Body of pancreas (tissue), 4 donors: ENCODE results near the gene CYP1B1.

ENCODE experiments used
- POLR2A ChIP-seq, 3 donors: fragments of 450-650 bp; IDR thresholded peaks; one replicate each; pipeline ENCODE4 v1.6.1; 2016; ENCODE audit warnings: antibody characterized with exemption in 3 of 3, mild to moderate bottlenecking in 2 of 3
- TF ChIP-seq, protein P1 (sequence below), 7 experiments: fragments of 450-650 bp in 4 of 7; fragments of 200-600 bp in 3 of 7; sonication (generic) in 3 of 7; IDR thresholded peaks; one replicate each; pipeline ENCODE4 v1.5.1; 2016 to 2019; ENCODE audit warnings: antibody characterized with exemption in 7 of 7

DNA sequence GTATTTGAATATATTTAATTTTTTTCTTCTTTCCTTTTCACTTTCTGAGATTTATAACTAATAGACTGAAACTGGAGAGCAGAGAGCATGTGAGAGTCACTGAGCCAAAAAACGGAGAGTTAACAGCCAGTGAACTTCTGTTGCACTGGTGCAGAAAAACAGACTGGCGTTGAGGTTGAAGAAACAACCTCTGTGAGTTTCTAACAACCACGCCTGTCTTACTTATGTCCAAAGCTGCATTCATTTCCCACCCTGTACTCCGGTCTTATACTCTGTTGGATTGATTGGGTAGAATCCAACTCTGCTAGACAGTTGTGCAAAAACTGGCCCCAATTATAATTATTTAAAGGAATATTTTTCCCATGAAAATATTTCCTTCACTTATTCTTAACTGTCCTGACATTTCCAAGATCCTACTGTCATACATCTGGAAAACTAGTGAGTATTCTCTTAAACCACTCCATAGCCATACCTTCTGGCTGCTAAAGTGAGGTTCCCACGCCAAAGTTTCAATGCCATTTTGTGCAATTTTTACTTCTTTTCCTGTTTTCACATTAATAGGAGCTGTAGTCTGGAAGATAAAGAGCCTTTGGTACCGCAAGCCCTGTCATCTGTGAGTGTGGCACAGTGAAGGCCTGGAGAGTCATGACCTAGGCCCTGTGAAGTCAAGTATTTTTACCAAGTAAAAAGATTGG, 9.4 kb downstream of the CYP1B1 start:
- TF ChIP-seq, protein P1, sequence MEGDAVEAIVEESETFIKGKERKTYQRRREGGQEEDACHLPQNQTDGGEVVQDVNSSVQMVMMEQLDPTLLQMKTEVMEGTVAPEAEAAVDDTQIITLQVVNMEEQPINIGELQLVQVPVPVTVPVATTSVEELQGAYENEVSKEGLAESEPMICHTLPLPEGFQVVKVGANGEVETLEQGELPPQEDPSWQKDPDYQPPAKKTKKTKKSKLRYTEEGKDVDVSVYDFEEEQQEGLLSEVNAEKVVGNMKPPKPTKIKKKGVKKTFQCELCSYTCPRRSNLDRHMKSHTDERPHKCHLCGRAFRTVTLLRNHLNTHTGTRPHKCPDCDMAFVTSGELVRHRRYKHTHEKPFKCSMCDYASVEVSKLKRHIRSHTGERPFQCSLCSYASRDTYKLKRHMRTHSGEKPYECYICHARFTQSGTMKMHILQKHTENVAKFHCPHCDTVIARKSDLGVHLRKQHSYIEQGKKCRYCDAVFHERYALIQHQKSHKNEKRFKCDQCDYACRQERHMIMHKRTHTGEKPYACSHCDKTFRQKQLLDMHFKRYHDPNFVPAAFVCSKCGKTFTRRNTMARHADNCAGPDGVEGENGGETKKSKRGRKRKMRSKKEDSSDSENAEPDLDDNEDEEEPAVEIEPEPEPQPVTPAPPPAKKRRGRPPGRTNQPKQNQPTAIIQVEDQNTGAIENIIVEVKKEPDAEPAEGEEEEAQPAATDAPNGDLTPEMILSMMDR (IDR thresholded peaks at IDR 0.05), result no peak
- no peak for TF ChIP-seq POLR2A (IDR thresholded peaks at IDR 0.05)
